ENCODE measurements around the gene LZTR1. TPM values are rescaled to one million over a fixed set of nuclear protein-coding genes. Genes with fewer than 3 reads are reported as not detected.

Gene LZTR1
- polyA plus RNA-seq, 1 of the 3 experiments (the other 2 are of a cell fraction): 37.7 TPM

DNA sequence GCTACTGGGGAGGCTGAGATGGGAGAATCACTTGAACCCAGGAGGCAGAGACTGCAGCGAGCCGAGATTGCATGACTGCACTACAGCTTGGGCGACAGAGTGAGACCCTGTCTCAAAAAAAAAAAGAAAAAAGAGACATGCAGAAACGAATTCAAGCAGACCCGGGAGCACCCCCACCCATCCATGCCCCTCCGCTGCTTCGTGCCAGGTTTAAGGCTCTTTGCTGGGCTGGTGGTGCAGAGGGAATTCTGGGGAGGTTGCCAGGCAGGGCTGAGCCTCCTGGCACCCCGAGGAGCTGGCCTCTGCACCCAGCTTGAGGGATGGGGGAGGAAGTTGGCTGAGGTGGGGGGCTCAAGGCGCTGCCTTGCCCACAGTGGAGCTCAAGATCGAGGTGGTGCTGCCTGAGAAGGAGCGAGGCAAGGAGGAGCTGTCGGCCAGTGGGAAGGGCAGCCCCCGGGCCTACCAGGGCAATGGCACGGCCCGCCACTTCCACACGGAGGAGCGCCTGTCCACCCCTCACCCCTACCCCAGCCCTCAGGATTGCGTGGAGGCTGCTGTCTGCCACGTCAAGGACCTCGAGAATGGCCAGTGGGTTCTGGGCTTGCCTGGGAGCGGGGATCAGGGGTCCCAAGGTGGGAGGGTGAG is 9.0 kb upstream of the LZTR1 start:
- Histone ChIP-seq H3K9me3 (no peaks in the 10 kb centered on the region), H3K27ac (ENCODE audit: low read depth in 2 of 2, low read length in 1 of 2) (no peak overlapping the region), H3K36me3 (replicated peaks in 1 of 2; ENCODE audit: control insufficient read depth in 1 of 2, insufficient read depth in 2 of 2, low read length in 1 of 2) (no peaks in the 10 kb centered on the region), H3F3A (replicated peaks; ENCODE audit: insufficient read depth) (no peaks in the 10 kb centered on the region), H3K27me3 (ENCODE audit: insufficient read depth) (no peaks in the 10 kb centered on the region), H3K4me2 (no peak overlapping the region), H3K9me2 (no peaks in the 10 kb centered on the region), H2AFZ (ENCODE audit: low read depth) (no peak overlapping the region), H3K4me3 (ENCODE audit: low read depth in 2 of 2, low read length in 1 of 2) (no peak overlapping the region), H3K79me2 (ENCODE audit: insufficient read depth) (no peaks in the 10 kb centered on the region), H3K4me1 (ENCODE audit: control insufficient read depth in 1 of 2, insufficient read depth in 2 of 2, low read depth in 1 of 2, low read length in 1 of 2) (peaks cover 0 to 13% of the 10 kb centered on the region in 2 experiments; a peak in 1 of 4 replicates), H4K20me1 (ENCODE audit: insufficient read depth) (no peaks in the 10 kb centered on the region), H3K9ac (no peak overlapping the region)
- CTCF ChIA-PET: interaction anchor here (0.7 to 7.4 kb wide), 5 partner anchors 8 to 130 kb away, joined by 3 to 44 read pairs (median 4); no protein-coding TSS in a partner anchor
- DNase-seq: no peak
- POLR2A ChIA-PET: interaction anchor here (1.2 to 1.6 kb wide), 2 partner anchors 8 to 9 kb away, joined by 3 to 6 read pairs; partner anchors contain the start of gene LZTR1
- TF ChIP-seq CHD2 (IDR thresholded peaks at IDR 0.05; ENCODE audit: low read length, partially characterized antibody) (no peak), GATA2 (CRISPR knock-in tag; IDR thresholded peaks at IDR 0.05) (no peak), RAD21 (IDR thresholded peaks at IDR 0.05; ENCODE audit: low read length) (no peak), NRF1 (IDR thresholded peaks at IDR 0.05; ENCODE audit: low read depth, low read length) (no peak), EP300 (IDR thresholded peaks at IDR 0.05; ENCODE audit: borderline replicate concordance in 1 of 2, low read depth in 1 of 2, low read length in 1 of 2) (no peak), FOXM1 (IDR thresholded peaks at IDR 0.05; ENCODE audit: low read depth) (no peak), USF1 (IDR thresholded peaks at IDR 0.05; ENCODE audit: borderline replicate concordance, low read depth) (no peak), RXRA (IDR thresholded peaks at IDR 0.05; ENCODE audit: borderline replicate concordance, low read depth) (no peak), FOSL2 (IDR thresholded peaks at IDR 0.05; ENCODE audit: borderline replicate concordance, low read depth) (no peak), MXI1 (IDR thresholded peaks at IDR 0.05; ENCODE audit: low read depth, low read length) (no peak), TCF12 (IDR thresholded peaks at IDR 0.05) (no peak), SMC3 (IDR thresholded peaks at IDR 0.05; ENCODE audit: low read depth, low read length) (no peak)
- TF ChIP-seq, protein P1, sequence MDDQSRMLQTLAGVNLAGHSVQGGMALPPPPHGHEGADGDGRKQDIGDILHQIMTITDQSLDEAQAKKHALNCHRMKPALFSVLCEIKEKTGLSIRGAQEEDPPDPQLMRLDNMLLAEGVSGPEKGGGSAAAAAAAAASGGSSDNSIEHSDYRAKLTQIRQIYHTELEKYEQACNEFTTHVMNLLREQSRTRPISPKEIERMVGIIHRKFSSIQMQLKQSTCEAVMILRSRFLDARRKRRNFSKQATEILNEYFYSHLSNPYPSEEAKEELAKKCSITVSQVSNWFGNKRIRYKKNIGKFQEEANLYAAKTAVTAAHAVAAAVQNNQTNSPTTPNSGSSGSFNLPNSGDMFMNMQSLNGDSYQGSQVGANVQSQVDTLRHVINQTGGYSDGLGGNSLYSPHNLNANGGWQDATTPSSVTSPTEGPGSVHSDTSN (IDR thresholded peaks at IDR 0.05): no peak
- TF ChIP-seq, protein P2, sequence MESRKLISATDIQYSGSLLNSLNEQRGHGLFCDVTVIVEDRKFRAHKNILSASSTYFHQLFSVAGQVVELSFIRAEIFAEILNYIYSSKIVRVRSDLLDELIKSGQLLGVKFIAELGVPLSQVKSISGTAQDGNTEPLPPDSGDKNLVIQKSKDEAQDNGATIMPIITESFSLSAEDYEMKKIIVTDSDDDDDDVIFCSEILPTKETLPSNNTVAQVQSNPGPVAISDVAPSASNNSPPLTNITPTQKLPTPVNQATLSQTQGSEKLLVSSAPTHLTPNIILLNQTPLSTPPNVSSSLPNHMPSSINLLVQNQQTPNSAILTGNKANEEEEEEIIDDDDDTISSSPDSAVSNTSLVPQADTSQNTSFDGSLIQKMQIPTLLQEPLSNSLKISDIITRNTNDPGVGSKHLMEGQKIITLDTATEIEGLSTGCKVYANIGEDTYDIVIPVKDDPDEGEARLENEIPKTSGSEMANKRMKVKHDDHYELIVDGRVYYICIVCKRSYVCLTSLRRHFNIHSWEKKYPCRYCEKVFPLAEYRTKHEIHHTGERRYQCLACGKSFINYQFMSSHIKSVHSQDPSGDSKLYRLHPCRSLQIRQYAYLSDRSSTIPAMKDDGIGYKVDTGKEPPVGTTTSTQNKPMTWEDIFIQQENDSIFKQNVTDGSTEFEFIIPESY (IDR thresholded peaks at IDR 0.05; ENCODE audit: borderline replicate concordance, low read depth): no peak
- 71% methylated on average over 8 of the region's 21 CpGs for WGBS (ENCODE audit: low lambda C conversion rate)

All from SK-N-SH (cell line).